B cell (primary cell): ENCODE measurements around the gene KCND2.

ENCODE experiments used
- CTCF ChIP-seq: fragments of 200-600 bp; IDR thresholded peaks from one replicate; pipeline ENCODE4 v1.8.0; 2022; ENCODE audit warnings: antibody characterized with exemption, mild to moderate bottlenecking
- EZH2 ChIP-seq: IDR thresholded peaks from 2 replicates; pipeline ENCODE4 v1.6.1; 2012; ENCODE audit warnings: borderline replicate concordance, low read depth, mild to moderate bottlenecking, moderate library complexity, low read length; ENCODE audit not compliant: insufficient read depth, poor library complexity, severe bottlenecking

DNA sequence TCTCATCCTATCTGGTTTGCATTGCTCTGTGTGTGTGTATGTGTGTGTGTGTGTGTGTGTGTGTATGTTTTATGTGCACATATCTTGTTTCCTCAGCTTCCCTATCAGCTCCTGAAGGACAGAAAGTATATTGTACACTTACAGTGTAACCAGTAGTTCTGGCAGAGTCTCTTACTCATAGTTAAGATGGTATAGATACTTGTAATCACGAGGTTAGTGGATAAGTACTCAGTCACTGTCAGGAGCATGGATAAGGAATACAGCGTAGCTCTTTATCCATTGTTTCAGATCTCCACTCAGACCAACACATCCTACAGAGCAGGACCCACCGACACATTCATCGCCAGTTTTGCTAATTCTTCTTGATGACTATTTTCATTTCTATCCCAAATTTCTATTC lies 309.9 kb downstream of the KCND2 start:
- TF ChIP-seq CTCF, result no peak
- no peak for TF ChIP-seq EZH2
